ENCODE data around the gene ANTKMT.

GRCh38 chr16:728890-729744 lies 8.2 kb downstream of the ANTKMT start:
- TF ChIP-seq TAF1 (IDR thresholded peaks at IDR 0.05; ENCODE audit: borderline replicate concordance, low read depth, low read length) = no peak
- no peak for TF ChIP-seq POLR2A (IDR thresholded peaks at IDR 0.05; ENCODE audit: low read depth, low read length)

Data from GM12892 (cell line).